Glutamatergic neuron (in vitro differentiated cells): ENCODE measurements around the gene GPR37L1. TPM values are rescaled to one million over a fixed set of nuclear protein-coding genes. Genes with fewer than 3 reads are reported as not detected.

ENCODE experiments used
- DNase-seq: peaks from one replicate; pipeline ENCODE4 v3.0.0; 2022
- H3K27ac Mint-ChIP-seq: one replicate; pipeline ENCODE4 v1.8.0; 2020; ENCODE audit warnings: mild to moderate bottlenecking, mixed read lengths, inconsistent platforms; ENCODE audit not compliant: unreplicated experiment
- H3K27me3 Mint-ChIP-seq: one replicate; pipeline ENCODE4 v1.8.0; 2020; ENCODE audit warnings: mild to moderate bottlenecking, moderate library complexity, mixed read lengths, inconsistent platforms; ENCODE audit not compliant: unreplicated experiment
- H3K36me3 Mint-ChIP-seq: one replicate; pipeline ENCODE4 v1.8.0; 2020; ENCODE audit warnings: mild to moderate bottlenecking, mixed read lengths, inconsistent platforms; ENCODE audit not compliant: unreplicated experiment
- H3K4me1 Mint-ChIP-seq: one replicate; pipeline ENCODE4 v1.8.0; 2020; ENCODE audit warnings: mild to moderate bottlenecking, low read depth, mixed read lengths, inconsistent platforms; ENCODE audit not compliant: unreplicated experiment
- H3K4me3 Mint-ChIP-seq: one replicate; pipeline ENCODE4 v1.8.0; 2020; ENCODE audit warnings: mild to moderate bottlenecking, mixed read lengths, inconsistent platforms; ENCODE audit not compliant: unreplicated experiment
- H3K9me3 Mint-ChIP-seq: one replicate; pipeline ENCODE4 v1.8.0; 2020; ENCODE audit warnings: mild to moderate bottlenecking, moderate library complexity, mixed read lengths, inconsistent platforms; ENCODE audit not compliant: unreplicated experiment
- total RNA-seq: library from RNA; stranded (reverse); fragmentation: NEBNext Ultra II Directional; extraction: Animal tissue kit (Norgen Biotek cat#: 25700); gene quantifications from one replicate; pipeline ENCODE4 v1.2.1, GENCODE V29; 2021; ENCODE audit not compliant: unreplicated experiment
- TF ChIP-seq, protein P1 (sequence below): fragments of 200-600 bp; sonication (generic); IDR thresholded peaks from one replicate; pipeline ENCODE4 v1.5.0; 2021; ENCODE audit not compliant: partially characterized antibody, unreplicated experiment

GPR37L1 gene
- total RNA-seq, 1 donor from 2014 or later: not detected

DNA sequence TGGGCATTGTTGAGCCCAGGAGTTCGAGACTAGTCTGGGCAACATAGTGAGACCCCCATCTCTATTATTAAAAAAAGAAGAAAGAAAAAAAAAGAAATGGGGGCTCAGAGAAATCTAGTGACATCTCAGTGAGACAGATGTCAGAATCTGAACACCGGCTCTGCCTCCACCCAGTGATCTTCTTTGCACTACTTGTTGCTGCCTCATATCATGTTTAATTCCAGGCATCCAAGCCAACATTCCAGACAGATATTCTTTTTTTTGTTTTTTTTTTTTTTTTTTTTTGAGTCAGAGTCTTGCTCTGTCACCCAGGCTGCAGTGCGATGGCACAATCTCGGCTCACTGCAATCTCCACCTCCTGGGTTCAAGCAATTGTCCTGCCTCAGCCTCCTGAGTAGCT lies 26.8 kb downstream of the GPR37L1 start:
- no peak overlapping the region for H3K27ac Mint-ChIP-seq
- TF ChIP-seq, protein P1, sequence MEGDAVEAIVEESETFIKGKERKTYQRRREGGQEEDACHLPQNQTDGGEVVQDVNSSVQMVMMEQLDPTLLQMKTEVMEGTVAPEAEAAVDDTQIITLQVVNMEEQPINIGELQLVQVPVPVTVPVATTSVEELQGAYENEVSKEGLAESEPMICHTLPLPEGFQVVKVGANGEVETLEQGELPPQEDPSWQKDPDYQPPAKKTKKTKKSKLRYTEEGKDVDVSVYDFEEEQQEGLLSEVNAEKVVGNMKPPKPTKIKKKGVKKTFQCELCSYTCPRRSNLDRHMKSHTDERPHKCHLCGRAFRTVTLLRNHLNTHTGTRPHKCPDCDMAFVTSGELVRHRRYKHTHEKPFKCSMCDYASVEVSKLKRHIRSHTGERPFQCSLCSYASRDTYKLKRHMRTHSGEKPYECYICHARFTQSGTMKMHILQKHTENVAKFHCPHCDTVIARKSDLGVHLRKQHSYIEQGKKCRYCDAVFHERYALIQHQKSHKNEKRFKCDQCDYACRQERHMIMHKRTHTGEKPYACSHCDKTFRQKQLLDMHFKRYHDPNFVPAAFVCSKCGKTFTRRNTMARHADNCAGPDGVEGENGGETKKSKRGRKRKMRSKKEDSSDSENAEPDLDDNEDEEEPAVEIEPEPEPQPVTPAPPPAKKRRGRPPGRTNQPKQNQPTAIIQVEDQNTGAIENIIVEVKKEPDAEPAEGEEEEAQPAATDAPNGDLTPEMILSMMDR: no peak
- H3K4me1 Mint-ChIP-seq: no peaks in the 10 kb centered on the region
- H3K27me3 Mint-ChIP-seq: peaks cover 15% of the 10 kb centered on the region
- no peak for DNase-seq
- peaks cover 4% of the 10 kb centered on the region for H3K9me3 Mint-ChIP-seq
- no peaks in the 10 kb centered on the region for H3K36me3 Mint-ChIP-seq
- no peak overlapping the region for H3K4me3 Mint-ChIP-seq

DNA sequence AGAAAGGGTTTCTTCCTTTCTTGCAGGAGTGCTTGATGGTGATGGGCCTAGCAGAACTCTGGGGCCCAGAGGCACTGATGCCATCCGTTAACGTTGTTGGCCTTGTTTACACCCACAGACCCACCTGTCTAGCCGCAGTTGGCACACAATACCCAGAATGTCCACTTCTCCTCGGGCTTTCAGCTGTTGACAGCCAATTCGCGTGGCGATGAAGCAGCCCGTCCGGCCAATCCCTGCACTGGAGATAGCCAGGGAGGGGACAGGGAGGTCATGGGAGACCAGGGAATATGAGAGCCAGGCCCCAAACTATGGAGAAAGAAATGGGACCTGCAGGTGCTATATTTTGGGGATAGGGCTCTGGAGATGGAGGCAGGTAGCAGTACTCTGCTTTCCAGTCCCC lies 27.5 kb downstream of the GPR37L1 start:
- Mint-ChIP-seq H3K36me3 (no peaks in the 10 kb centered on the region), H3K27me3 (peaks cover 13% of the 10 kb centered on the region), H3K27ac (no peak overlapping the region), H3K9me3 (peaks cover 5% of the 10 kb centered on the region), H3K4me3 (no peak overlapping the region), H3K4me1 (no peaks in the 10 kb centered on the region)
- DNase-seq: no peak
- TF ChIP-seq, protein P1: no peak

DNA sequence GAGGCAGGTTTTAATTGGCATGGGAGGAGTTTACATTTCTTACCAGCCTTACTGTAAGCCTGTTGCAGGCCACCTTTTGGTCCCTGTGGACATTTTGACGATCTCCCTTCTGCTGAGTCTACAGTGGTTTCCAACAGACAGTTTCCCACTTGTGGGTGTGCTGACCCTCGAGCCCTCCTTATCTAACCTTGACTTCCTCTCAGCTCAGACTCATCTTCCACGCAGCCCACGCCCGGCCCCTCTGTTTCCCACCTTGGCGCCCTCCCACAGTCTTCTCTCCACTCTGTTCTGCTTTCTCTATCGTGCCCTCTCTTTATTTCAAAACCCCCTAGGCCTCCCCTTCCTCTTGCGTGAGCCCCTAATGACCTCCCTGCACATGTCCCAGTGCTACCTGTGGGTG lies 27.9 kb downstream of the GPR37L1 start:
- Mint-ChIP-seq H3K4me3 (no peak overlapping the region), H3K27ac (no peak overlapping the region)
- TF ChIP-seq, protein P1: no peak

DNA sequence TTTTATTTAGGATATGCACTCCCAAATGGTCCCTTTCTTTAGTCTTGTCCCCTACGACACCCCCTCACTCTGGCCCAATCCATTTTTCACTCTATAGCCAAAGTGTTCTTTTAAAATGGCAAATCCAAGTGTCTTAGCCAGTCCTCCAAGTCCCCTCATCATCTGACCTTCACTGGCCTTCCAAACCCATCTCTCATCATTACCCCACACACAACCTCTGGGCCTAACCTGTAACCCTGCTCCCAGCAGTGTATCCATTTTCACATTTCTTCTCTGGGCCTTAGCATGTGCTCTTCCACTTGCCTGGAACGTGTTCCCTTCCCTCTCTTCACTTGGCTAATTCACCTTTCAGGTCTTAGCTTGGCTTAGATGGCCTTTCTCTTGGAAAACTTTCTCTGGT lies 28.3 kb downstream of the GPR37L1 start:
- Mint-ChIP-seq H3K27me3 (peaks cover 9% of the 10 kb centered on the region), H3K4me3 (no peak overlapping the region), H3K27ac (no peak overlapping the region), H3K4me1 (no peaks in the 10 kb centered on the region), H3K9me3 (peaks cover 2% of the 10 kb centered on the region), H3K36me3 (no peaks in the 10 kb centered on the region)
- TF ChIP-seq, protein P1: no peak
- no peak for DNase-seq

More for the DNA sequence above, 27.9 kb downstream of the GPR37L1 start:
- peaks cover 9% of the 10 kb centered on the region for H3K27me3 Mint-ChIP-seq
- no peaks in the 10 kb centered on the region for H3K4me1 Mint-ChIP-seq
- H3K36me3 Mint-ChIP-seq: no peaks in the 10 kb centered on the region
- DNase-seq: no peak
- peaks cover 2% of the 10 kb centered on the region for H3K9me3 Mint-ChIP-seq

DNA sequence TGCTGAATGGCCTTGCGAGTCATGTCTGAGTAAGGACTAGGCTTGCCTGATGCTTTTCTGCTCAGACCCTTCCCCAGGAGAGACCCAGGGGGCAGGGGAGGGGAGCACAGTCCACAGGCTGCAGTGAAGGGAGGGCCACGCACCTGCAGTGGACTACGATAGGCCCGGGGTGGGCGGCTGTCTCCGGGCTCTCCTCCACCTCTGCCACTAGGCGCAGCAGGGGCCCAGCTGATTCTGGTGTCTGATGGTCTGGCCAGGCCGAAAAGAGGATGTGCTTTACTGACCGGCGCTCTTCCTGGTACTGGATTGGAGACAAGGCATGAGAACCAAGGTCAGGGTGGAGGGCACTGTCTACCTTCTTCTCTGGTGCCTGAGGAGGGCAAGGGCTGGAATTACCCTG lies 29.7 kb downstream of the GPR37L1 start:
- no peaks in the 10 kb centered on the region for H3K36me3 Mint-ChIP-seq
- H3K4me1 Mint-ChIP-seq: no peaks in the 10 kb centered on the region
- H3K27ac Mint-ChIP-seq: no peak overlapping the region
- peaks cover 9% of the 10 kb centered on the region for H3K27me3 Mint-ChIP-seq
- no peak for DNase-seq
- no peak overlapping the region for H3K4me3 Mint-ChIP-seq
- H3K9me3 Mint-ChIP-seq: peaks cover 2% of the 10 kb centered on the region
- TF ChIP-seq, protein P1: no peak
